HG02840 (cell line): ENCODE data around the gene ATRNL1.
"Not testable (repeated sequence)": the region's sequence is repeated elsewhere in the genome, so short reads cannot be mapped to it uniquely, and the experiment has no call there.

Experiments used
- ATAC-seq: cut with Tn5 transposase; IDR thresholded peaks from one replicate; pipeline ENCODE4 v1.9.1; 2021; ENCODE audit warnings: mild to moderate bottlenecking, moderate library complexity, moderate number of reproducible peaks; ENCODE audit not compliant: unreplicated experiment, low FRiP score

The ATRNL1 gene

DNA sequence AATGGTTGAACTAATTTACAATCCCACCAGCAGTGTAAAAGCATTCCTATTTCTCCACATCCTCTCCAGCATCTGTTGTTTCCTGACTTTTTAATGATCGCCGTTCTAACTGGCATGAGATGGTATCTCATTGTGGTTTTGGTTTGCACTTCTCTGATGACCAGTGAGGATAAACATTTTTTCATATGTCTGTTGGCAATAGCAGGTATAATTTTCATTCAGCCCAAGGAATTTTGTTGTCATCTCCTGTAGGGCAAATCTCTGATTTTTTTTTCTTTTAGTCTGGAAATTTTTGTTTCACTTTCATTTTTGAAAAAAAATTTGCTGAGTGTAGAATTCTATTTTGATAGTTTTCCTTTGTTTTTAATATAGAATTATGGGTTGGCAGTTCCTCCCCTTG, 114.1 kb downstream of the ATRNL1 start:
- ATAC-seq = not testable (repeated sequence)

DNA sequence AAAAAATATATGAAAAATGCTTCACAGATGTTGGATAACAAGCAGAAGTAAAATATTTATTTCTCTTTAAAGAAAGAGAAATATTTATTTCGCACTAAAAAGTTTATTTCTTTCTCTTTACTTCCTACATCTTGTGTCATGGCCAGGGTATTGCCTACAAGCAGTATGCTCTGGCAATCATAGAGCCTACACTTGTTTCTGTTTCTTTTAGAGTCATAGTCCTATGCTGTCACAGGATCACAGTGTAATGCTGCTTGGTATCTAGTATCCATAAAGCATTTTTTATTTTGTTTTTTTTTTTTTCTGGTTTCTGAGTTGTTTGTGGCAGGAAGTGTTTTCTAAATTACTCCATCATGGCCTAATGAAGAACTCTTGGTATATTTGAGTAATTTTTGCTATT, 116.0 kb downstream of the ATRNL1 start:
- no peak for ATAC-seq

DNA sequence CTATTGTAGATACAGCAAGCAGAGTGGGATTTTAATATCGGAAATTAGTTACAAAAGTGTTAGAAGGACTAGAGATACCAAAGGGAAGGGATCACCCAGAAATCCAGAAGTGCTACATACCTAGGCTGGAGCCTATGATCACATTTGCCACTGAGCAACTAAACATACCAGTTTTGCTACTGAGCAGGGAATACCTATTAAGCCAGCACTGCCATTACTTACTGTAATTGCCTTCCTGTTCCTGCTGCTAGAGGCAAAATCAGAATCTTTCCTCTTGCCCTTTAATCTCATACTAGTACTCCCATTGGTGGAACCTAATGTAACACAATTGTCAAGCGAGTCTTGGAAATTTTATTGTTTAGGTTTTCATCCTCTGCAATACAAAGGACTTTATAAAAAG, 121.7 kb downstream of the ATRNL1 start:
- no peak for ATAC-seq

GRCh38 chr10:115219203-115219602, 126.0 kb downstream of the ATRNL1 start:
- ATAC-seq = no peak

- ATAC-seq = no peak
These were observed 128.9 kb downstream of the ATRNL1 start for GRCh38 chr10:115222039-115222438.

DNA sequence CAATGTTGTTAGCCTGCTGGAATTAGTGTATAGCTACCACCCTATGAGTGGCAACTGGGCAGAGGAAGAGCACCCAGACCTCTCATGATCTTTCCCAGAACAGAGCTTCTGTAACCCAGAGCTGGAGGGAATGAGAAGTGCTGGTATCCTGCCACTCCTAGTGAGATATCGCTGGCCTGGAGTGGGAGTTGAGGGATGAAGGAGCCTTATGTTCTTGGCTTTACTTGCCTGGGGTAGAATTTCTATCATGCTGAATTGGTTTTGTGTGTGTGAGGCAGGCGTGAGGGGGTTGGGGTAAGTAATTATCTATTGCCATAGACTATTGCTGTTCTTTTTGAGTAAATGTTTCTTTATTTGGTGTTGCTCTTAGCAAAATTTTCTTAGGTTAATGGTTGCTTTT, 146.6 kb downstream of the ATRNL1 start:
- no peak for ATAC-seq

DNA sequence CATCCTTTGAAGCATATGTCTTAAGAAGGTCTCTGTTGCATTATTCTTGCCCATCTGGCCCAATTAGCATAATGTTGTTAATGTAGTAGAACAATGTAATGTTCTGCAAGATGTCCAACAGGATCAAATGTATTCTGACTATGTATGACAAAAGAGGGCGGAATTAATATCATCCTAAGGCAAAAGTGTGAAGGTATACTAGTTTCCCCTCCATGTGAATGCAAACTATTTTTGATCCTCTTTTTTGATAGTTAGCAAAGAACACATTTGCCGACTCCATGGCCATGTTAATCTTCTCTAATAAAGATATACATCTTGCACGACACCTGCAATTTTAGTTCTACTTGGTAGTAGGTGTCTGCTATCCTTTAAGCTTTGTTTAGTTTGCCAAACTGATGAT, 157.6 kb downstream of the ATRNL1 start:
- no peak for ATAC-seq

DNA sequence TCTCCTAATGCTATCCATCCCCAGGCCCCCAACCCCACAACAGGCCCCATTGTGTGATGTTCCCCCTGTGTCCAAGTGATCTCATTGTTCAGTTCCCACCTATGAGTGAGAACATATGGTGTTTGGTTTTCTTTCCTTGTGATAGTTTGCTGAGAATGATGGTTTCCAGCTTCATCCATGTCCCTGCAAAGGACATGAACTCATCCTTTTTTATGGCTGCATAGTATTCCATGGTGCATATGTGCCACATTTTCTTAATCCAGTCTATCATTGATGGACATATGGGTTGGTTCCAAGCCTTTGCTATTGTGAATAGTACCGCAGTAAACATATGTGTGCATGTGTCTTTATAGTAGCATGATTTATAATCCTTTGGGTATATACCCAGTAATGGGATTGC, 160.6 kb downstream of the ATRNL1 start:
- not testable (repeated sequence) for ATAC-seq

GRCh38 chr10:115272482-115272881, 179.3 kb downstream of the ATRNL1 start:
- ATAC-seq = no peak

- no peak for ATAC-seq
These were observed 185.1 kb downstream of the ATRNL1 start for GRCh38 chr10:115278294-115278693.

DNA sequence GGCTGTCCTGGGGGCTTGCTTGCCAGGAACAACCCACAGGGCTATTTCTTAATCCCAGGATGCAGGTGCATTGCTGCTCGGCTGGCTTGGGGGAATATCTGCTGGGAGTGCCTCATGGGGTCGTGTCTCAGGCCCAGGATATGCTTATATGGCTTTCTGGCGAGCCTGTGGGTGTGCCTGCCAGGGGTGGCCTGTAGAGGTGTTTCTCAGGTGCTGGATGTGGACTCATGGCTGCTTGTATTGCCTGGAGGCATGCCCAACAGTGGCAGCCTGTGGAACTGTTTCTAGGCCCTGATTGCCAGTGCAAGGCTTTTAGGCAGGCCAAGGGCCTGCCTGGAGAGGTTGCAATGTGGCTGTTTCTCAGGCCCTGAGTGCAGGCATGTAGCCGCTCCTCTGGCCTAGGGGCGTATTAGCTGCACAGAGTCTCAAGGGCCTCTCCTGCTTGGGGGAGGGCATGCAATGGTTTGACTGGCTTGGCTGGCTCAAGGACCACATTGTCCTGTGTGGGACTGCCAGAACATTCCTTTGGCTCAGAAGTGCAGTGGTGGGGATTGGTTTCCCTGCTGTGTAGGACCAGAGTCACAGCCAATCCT, 202.1 kb downstream of the ATRNL1 start:
- no peak for ATAC-seq

GRCh38 chr10:115300080-115300479, 206.9 kb downstream of the ATRNL1 start:
- no peak for ATAC-seq

GRCh38 chr10:115319669-115320068, 226.5 kb downstream of the ATRNL1 start:
- not testable (repeated sequence) for ATAC-seq

DNA sequence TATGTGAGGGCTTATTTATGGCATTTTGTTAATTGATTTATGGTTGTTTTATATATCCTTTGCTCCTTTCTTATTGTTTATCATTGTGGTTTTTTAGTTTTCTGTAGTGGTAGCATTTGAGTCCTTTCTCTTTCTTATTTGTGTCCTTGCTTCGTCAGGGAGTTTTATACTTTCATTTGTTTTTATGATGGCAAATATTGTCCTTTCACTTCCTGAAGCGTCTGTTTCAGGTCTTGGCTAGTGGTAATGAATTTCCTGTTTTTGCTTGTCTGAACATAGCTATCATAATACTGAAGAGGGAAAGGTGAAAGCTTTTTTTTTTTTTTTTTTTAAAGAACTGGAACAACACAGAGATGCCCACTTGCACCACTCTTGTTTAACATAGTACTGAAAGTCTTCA, 228.2 kb downstream of the ATRNL1 start:
- no peak for ATAC-seq

DNA sequence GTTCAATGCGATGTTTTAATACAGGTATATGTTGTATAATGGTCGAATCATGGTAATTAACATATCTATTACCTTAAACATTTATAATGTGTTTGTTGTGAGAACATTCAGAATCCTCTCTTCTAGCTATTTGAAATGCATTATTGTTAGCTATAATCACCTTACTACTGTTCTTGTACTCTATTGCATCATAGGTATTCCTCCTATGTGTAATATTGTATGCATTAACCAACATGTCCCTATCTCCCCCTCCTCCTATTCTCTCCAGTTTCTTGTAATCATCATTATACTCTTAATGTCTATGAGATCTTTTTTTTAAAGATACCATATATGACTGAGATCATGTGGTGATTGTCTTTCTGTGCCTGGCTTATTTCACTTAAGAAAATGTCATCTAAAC, 235.2 kb downstream of the ATRNL1 start:
- no peak for ATAC-seq

DNA sequence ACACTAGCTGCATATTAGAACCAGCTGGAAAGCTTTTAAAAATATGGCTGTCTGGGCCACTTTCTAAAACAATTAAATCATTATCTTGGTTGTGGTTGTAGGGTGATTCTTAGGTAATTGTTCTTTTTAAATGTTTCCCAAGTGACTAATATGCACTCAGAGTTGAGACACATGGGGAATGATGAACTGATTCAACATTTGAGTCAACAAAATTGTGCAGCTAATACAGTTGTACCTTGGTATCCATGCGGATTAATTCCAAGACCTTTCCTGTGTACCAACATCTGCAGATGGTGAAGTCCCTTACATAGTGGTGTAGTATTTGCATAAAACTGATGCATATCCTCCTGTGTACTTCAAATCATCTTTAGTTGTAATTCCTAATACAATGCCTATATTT, 242.2 kb downstream of the ATRNL1 start:
- ATAC-seq = no peak

DNA sequence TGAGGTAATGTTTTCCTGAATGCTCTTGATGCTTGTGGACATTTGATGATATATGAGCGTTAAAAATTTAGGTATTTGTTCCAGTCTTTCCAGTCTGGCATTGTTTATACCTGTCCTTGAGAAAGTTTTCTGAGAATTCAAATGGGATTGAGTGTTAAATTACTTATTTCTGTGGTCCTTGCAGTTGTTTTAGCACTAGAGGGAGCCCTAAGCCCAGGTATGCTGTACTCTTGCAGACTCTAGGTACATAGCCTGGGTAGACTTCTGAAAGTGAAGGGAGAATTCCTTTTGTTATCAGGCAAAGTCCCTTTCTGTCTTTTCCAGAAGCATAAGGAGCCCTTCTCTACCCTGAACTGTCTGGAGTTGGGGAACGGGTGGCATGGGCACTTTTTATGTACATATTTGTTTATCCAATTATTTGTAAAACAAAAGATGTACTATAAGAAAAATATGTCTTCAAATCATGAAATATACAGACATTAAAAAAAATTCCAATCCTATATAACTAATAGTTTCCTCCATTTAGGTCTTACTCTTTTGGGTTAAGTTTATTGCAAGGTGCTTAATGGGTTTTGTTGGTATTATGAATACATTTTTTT, 262.1 kb downstream of the ATRNL1 start:
- ATAC-seq = peak; percentile 78

GRCh38 chr10:115367920-115368319, 274.8 kb downstream of the ATRNL1 start:
- not testable (repeated sequence) for ATAC-seq

- ATAC-seq = no peak
These were observed 285.9 kb downstream of the ATRNL1 start for GRCh38 chr10:115379064-115379463.

DNA sequence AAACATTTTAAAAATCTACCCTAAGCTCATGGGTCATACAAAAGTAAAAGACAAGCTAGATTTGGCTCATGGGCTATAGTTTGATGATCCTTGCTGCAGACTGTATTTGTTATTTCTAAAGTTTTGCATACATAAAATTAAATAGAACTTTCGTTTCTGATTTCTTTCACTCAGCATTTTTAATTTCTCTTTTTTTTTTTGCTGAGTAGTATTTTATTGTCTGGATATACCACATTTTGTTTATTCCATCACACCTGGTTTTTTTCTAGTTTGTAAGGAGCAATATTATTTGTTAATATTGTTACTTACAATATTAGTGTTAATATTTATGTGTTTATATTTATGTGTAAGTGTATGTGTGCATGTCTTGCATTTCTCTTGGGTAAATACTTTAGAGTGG, 291.5 kb downstream of the ATRNL1 start:
- no peak for ATAC-seq

DNA sequence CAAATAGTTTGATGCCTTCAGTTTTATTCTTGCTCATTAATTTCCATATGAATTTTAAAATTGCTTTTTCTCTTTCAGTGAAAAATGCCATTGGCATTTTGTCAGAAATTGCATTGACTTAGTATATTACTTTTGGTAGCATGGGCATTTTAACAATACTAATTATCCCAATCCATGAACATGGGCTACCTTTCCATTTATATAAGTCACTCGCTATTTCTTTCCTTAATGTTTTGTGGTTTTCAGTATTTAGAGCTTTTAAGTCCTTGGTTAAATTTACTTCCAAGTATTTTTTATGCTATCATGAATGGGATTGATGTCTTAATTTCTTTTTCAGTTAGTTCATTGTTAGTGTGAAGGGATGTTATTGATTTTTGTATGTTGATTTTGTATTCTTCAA, 297.4 kb downstream of the ATRNL1 start:
- no peak for ATAC-seq

DNA sequence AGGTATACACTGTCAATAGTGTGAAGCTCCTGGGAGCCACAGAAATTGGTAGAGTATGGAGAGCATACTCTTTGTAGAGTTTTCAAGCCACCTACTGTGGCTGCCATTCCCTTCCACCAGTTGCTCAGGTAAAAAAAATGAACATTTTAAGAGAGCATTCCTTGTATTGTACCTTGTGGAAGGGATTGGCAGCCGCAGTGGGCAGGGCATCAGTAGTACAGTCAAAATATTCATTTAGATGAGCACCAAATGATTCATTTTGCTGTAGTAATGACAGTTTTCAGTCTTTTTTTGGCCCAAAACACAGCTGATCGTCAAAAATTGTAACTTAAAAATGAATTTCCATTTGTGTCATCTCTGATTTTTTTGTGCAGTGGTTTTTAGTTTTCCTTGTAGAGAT, 304.9 kb downstream of the ATRNL1 start:
- ATAC-seq = no peak

GRCh38 chr10:115402699-115403098, 309.5 kb downstream of the ATRNL1 start:
- ATAC-seq = no peak
